H1 (cell line): ENCODE data around the gene DLK2. TPM values are rescaled to one million over a fixed set of nuclear protein-coding genes. Genes with fewer than 3 reads are reported as not detected.

Source experiments
- CTCF ChIA-PET: fragments of 300-600 bp; sonication (Branson Sonifier 250); formaldehyde crosslinking; loops from one replicate; lab custom pipeline; 2021; ENCODE audit not compliant: partially characterized antibody; lab: Charles Lee
- POLR2A ChIA-PET: fragments of 300-600 bp; sonication (Branson Sonifier 250); formaldehyde crosslinking; loops from one replicate; lab custom pipeline; 2021; ENCODE audit warnings: inconsistent platforms; ENCODE audit not compliant: partially characterized antibody; lab: Charles Lee
- DNase-seq, 2 experiments: peaks; one replicate each; pipeline versions ENCODE4 v3.0.0 to v3.0.0-alpha.2; 2010 to 2022; ENCODE audit warnings: low spot score in 2 of 2, low read depth in 1 of 2, mixed read lengths in 1 of 2
- FAIRE-seq: peaks from 2 replicates; lab custom pipeline; 2011; peaks lifted over from hg19 to GRCh38; lab: Jason Lieb, UNC
- H2AFZ ChIP-seq: 2 replicates; pipeline ENCODE4 v1.8.1; 2012; ENCODE audit warnings: low read length, inconsistent platforms
- H2AK5ac ChIP-seq: 2 replicates; pipeline ENCODE4 v1.6.1; 2013; ENCODE audit warnings: low read depth, low read length
- H2BK120ac ChIP-seq: replicated peaks from 2 replicates; pipeline ENCODE3; 2013; ENCODE audit warnings: low read depth, low read length, inconsistent platforms
- H2BK12ac ChIP-seq: 2 replicates; pipeline ENCODE4 v1.6.1; 2013; ENCODE audit warnings: low read depth, low read length
- H2BK15ac ChIP-seq: 2 replicates; pipeline ENCODE4 v1.6.1; 2013; ENCODE audit warnings: low read length
- H2BK20ac ChIP-seq: 2 replicates; pipeline ENCODE4 v1.6.1; 2013; ENCODE audit warnings: low read length
- H2BK5ac ChIP-seq: 2 replicates; pipeline ENCODE4 v1.6.1; 2013; ENCODE audit warnings: low read depth, low read length
- H3K14ac ChIP-seq: 2 replicates; pipeline ENCODE4 v1.6.1; 2013; ENCODE audit warnings: inconsistent platforms; ENCODE audit not compliant: insufficient read length
- H3K18ac ChIP-seq: 2 replicates; pipeline ENCODE4 v1.6.1; 2013; ENCODE audit warnings: low read length; ENCODE audit errors: extremely low read depth
- H3K23ac ChIP-seq: 2 replicates; pipeline ENCODE4 v1.6.1; 2013; ENCODE audit warnings: inconsistent platforms; ENCODE audit not compliant: insufficient read length
- H3K23me2 ChIP-seq: 2 replicates; pipeline ENCODE4 v1.6.1; 2013; ENCODE audit warnings: low read depth, low read length
- H3K27ac ChIP-seq: 2 replicates; pipeline ENCODE4 v1.6.1; 2011; ENCODE audit warnings: low read depth, low read length, inconsistent platforms
- H3K27me3 ChIP-seq, 4 experiments: replicated peaks in 1 of 4; 1 replicate in 1 of 4; 2 replicates in 3 of 4; pipeline versions ENCODE4 v1.6.1 to v1.8.1; 2011 to 2013; ENCODE audit warnings: low read length in 3 of 4, mild to moderate bottlenecking in 3 of 4, inconsistent platforms in 2 of 4, mixed read lengths in 2 of 4, moderate library complexity in 1 of 4; ENCODE audit not compliant: control insufficient read depth in 3 of 4, insufficient read depth in 3 of 4; ENCODE audit errors: extremely low read depth in 1 of 4
- H3K36me3 ChIP-seq, 4 experiments: 2 replicates each; pipeline versions ENCODE4 v1.6.1 to v1.8.1; 2011 to 2013; ENCODE audit warnings: mild to moderate bottlenecking in 4 of 4, low read length in 3 of 4, moderate library complexity in 2 of 4, control low read depth in 1 of 4, inconsistent platforms in 1 of 4; ENCODE audit not compliant: insufficient read depth in 4 of 4, control insufficient read depth in 2 of 4
- H3K4ac ChIP-seq: replicated peaks from 2 replicates; pipeline ENCODE3; 2013; ENCODE audit warnings: low read length, low read depth, mixed read lengths, inconsistent platforms; ENCODE audit not compliant: insufficient read length
- H3K4me1 ChIP-seq, 4 experiments: replicated peaks in 1 of 4; 1 replicate in 1 of 4; 2 replicates in 3 of 4; pipeline versions ENCODE4 v1.6.1 to v1.8.1; 2011 to 2013; ENCODE audit warnings: low read length in 3 of 4, inconsistent platforms in 2 of 4, mixed read lengths in 1 of 4; ENCODE audit not compliant: insufficient read depth in 4 of 4, control insufficient read depth in 3 of 4
- H3K4me2 ChIP-seq, 2 experiments: 2 replicates each; pipeline versions ENCODE4 v1.6.1 to v1.8.1; 2011 to 2013; ENCODE audit warnings: low read depth in 2 of 2, low read length in 2 of 2, control low read depth in 1 of 2, inconsistent platforms in 1 of 2, mild to moderate bottlenecking in 1 of 2; ENCODE audit not compliant: insufficient read depth in 1 of 2
- H3K4me3 ChIP-seq, 4 experiments: fragments of 200-600, 300-600 bp in 1 of 4; sonication (generic), shearing (Covaris generic), sonication (Bioruptor Twin) in 1 of 4; 2 replicates each; pipeline versions ENCODE4 v1.5.1 to v1.8.1; 2011 to 2016; ENCODE audit warnings: low read length in 4 of 4, low read depth in 3 of 4, control low read depth in 2 of 4, inconsistent platforms in 2 of 4, mild to moderate bottlenecking in 2 of 4, mixed read lengths in 1 of 4, moderate library complexity in 1 of 4; ENCODE audit not compliant: insufficient read depth in 2 of 4; ENCODE audit errors: extremely low read depth in 1 of 4
- H3K56ac ChIP-seq: replicated peaks from 2 replicates; pipeline ENCODE3; 2013; ENCODE audit warnings: low read depth, mild to moderate bottlenecking, mixed read lengths, low read length, inconsistent platforms; ENCODE audit not compliant: insufficient read length
- H3K79me1 ChIP-seq: 2 replicates; pipeline ENCODE4 v1.6.1; 2013; ENCODE audit warnings: low read depth, low read length, control low read depth
- H3K79me2 ChIP-seq, 2 experiments: 2 replicates each; pipeline versions ENCODE4 v1.6.1 to v1.8.1; 2012 to 2013; ENCODE audit warnings: low read length in 2 of 2, mild to moderate bottlenecking in 2 of 2, inconsistent platforms in 1 of 2; ENCODE audit not compliant: insufficient read depth in 2 of 2, control insufficient read depth in 1 of 2
- H3K9ac ChIP-seq, 4 experiments: replicated peaks in 1 of 4; 1 replicate in 1 of 4; 2 replicates in 3 of 4; pipeline versions ENCODE4 v1.6.1 to v1.8.1; 2011 to 2013; ENCODE audit warnings: low read depth in 3 of 4, low read length in 3 of 4, control low read depth in 2 of 4, mild to moderate bottlenecking in 2 of 4, moderate library complexity in 2 of 4, inconsistent platforms in 1 of 4; ENCODE audit errors: extremely low read depth in 1 of 4
- H3K9me3 ChIP-seq, 2 experiments: 2 replicates each; pipeline versions ENCODE4 v1.6.1 to v1.8.1; 2012 to 2013; ENCODE audit warnings: mild to moderate bottlenecking in 2 of 2, moderate library complexity in 2 of 2, control low read depth in 1 of 2, inconsistent platforms in 1 of 2, low read depth in 1 of 2, low read length in 1 of 2, mixed read lengths in 1 of 2; ENCODE audit not compliant: insufficient read depth in 2 of 2
- H4K20me1 ChIP-seq, 2 experiments: replicated peaks in 1 of 2; 2 replicates each; pipeline versions ENCODE3 to v1.8.1; 2011 to 2013; ENCODE audit warnings: inconsistent platforms in 2 of 2, low read length in 2 of 2, mild to moderate bottlenecking in 1 of 2; ENCODE audit not compliant: insufficient read depth in 2 of 2, control insufficient read depth in 1 of 2
- H4K5ac ChIP-seq: 2 replicates; pipeline ENCODE4 v1.6.1; 2013; ENCODE audit warnings: low read length, low read depth, mixed read lengths, inconsistent platforms; ENCODE audit not compliant: insufficient read length
- H4K8ac ChIP-seq: 2 replicates; pipeline ENCODE4 v1.8.0; 2013; ENCODE audit warnings: mild to moderate bottlenecking, moderate library complexity, low read length, inconsistent platforms; ENCODE audit not compliant: insufficient read depth; ENCODE audit errors: extremely low read depth
- H4K91ac ChIP-seq: replicated peaks from 2 replicates; pipeline ENCODE3; 2013; ENCODE audit warnings: low read length, mixed read lengths, inconsistent platforms; ENCODE audit not compliant: insufficient read length
- CBX5 ChIP-seq: fragments of 300-800, 300-1000 bp; sonication (generic); IDR thresholded peaks from 2 replicates; pipeline ENCODE4 v1.7.1; 2016; ENCODE audit warnings: antibody characterized with exemption, low read length, low read depth
- E2F6 ChIP-seq: IDR thresholded peaks from 2 replicates; pipeline ENCODE4 v1.6.1; 2012; ENCODE audit warnings: inconsistent platforms
- FOSL1 ChIP-seq: IDR thresholded peaks from 2 replicates; pipeline ENCODE4 v1.6.1; 2011; ENCODE audit warnings: mild to moderate bottlenecking, low read depth, low read length, moderate library complexity; ENCODE audit not compliant: insufficient read depth
- HDAC6 ChIP-seq: IDR thresholded peaks from one replicate; pipeline ENCODE4 v1.7.1; 2012; ENCODE audit warnings: low read depth, mild to moderate bottlenecking, inconsistent platforms, low read length, moderate library complexity
- KDM1A ChIP-seq: fragments of 200-600, 300-600 bp; sonication (generic); IDR thresholded peaks from 2 replicates; pipeline ENCODE4 v1.7.1; 2016; ENCODE audit warnings: mild to moderate bottlenecking, low read length, borderline replicate concordance
- KDM5A ChIP-seq: fragments of 200-600 bp; IDR thresholded peaks from 2 replicates; pipeline ENCODE4 v1.7.1; 2012; ENCODE audit warnings: mild to moderate bottlenecking, low read length, inconsistent platforms, mixed read lengths
- MAX ChIP-seq: IDR thresholded peaks from 2 replicates; pipeline ENCODE4 v1.6.1; 2012; ENCODE audit warnings: inconsistent platforms
- POLR2A ChIP-seq, 2 experiments: IDR thresholded peaks; 1 replicate in 1 of 2; 2 replicates in 1 of 2; pipeline ENCODE4 v1.6.1; 2011; ENCODE audit warnings: low read depth in 2 of 2, low read length in 2 of 2, mild to moderate bottlenecking in 2 of 2; ENCODE audit errors: control extremely low read depth in 1 of 2
- RXRA ChIP-seq: IDR thresholded peaks from 2 replicates; pipeline ENCODE4 v1.6.1; 2011; ENCODE audit warnings: low read depth, mild to moderate bottlenecking, low read length, moderate library complexity; ENCODE audit not compliant: insufficient read depth
- SIRT6 ChIP-seq: IDR thresholded peaks from one replicate; pipeline ENCODE4 v1.7.1; 2012; ENCODE audit warnings: low read length, inconsistent platforms
- SRF ChIP-seq: IDR thresholded peaks from 2 replicates; pipeline ENCODE4 v1.6.1; 2011; ENCODE audit warnings: mild to moderate bottlenecking, low read depth, low read length, moderate library complexity
- TAF7 ChIP-seq: optimal IDR thresholded peaks from 2 replicates; pipeline ENCODE3; 2011; ENCODE audit warnings: low read depth, mild to moderate bottlenecking, inconsistent platforms, low read length, moderate library complexity, borderline replicate concordance
- TEAD4 ChIP-seq: IDR thresholded peaks from 2 replicates; pipeline ENCODE4 v1.6.1; 2012; ENCODE audit warnings: low read depth, low read length, inconsistent platforms, mixed read lengths
- WGBS, 2 experiments: shearing (Covaris generic) in 1 of 2; methylation state at CpG; one replicate each; pipeline versions ENCODE4 v1.1.6 to v1.1.7; 2013 to 2015; ENCODE audit warnings: low lambda C conversion rate in 2 of 2, mixed read lengths in 2 of 2, inconsistent platforms in 1 of 2, low coverage in 1 of 2, missing lambda C conversion rate in 1 of 2; ENCODE audit not compliant: insufficient replicate concordance in 2 of 2, insufficient coverage in 1 of 2, insufficient read length in 1 of 2; ENCODE audit errors: extremely low coverage in 1 of 2, missing lambda C conversion rate in 1 of 2; 5-methylcytosine and 5-hydroxymethylcytosine counted together
- polyA plus RNA-seq, 7 experiments: library from polyadenylated mRNA; depleted of rRNA in 3 of 7; stranded (reverse) in 5 of 7; unstranded in 2 of 7; fragments of >200 nt in 5 of 7; fragments of 200-250 nt in 2 of 7; gene quantifications; 1 replicate in 5 of 7; 2 replicates in 1 of 7; 4 replicates in 1 of 7; pipeline versions ENCODE4 v1.2.1 to v1.2.3, GENCODE V29; 2011 to 2013; ENCODE audit warnings: missing spikeins in 2 of 7, mixed read lengths in 2 of 7
- total RNA-seq: library from RNA; stranded (reverse); fragmentation: NEBNext Ultra II Directional; extraction: Animal tissue kit (Norgen Biotek cat#: 25700); gene quantifications from 2 replicates; pipeline ENCODE4 v1.2.1, GENCODE V29; 2021

The DLK2 gene
- total and polyA plus RNA-seq, 2 of the 8 experiments (the other 6 are each of a cell fraction or from before 2014, with no cell fraction given), result 0.37 to 0.80 TPM

GRCh38 chr6:43445576-43445975 lies 9.8 kb downstream of the DLK2 start:
- no peak for FAIRE-seq
- Histone ChIP-seq H3K79me2 (no peaks in the 10 kb centered on the region), H4K8ac (no peak overlapping the region), H3K14ac (no peak overlapping the region), H3K36me3 (peaks cover 0 to 33% (median 10%) of the 10 kb centered on the region in 4 experiments; a peak in 6 of 8 replicates), H3K79me1 (no peaks in the 10 kb centered on the region), H4K20me1 (peaks cover 0 to 5% of the 10 kb centered on the region in 2 experiments), H3K27me3 (no peaks in the 10 kb centered on the region), H2BK120ac (no peak overlapping the region), H3K4me3 (no peak overlapping the region), H2BK15ac (no peak overlapping the region), H3K27ac (no peak overlapping the region), H2AK5ac (no peak overlapping the region), H3K23me2 (no peaks in the 10 kb centered on the region), H2AFZ (no peak overlapping the region), H4K5ac (no peak overlapping the region), H3K56ac (no peak overlapping the region), H3K4me2 (no peak overlapping the region), H2BK12ac (no peak overlapping the region), H4K91ac (no peak overlapping the region), H3K9me3 (no peaks in the 10 kb centered on the region), H3K4ac (no peak overlapping the region), H3K23ac (no peak overlapping the region), H3K4me1 (no peaks in the 10 kb centered on the region), H3K9ac (no peak overlapping the region), H2BK5ac (no peak overlapping the region), H2BK20ac (no peak overlapping the region), H3K18ac (no peak overlapping the region)
- ChIA-PET CTCF (interaction anchor here (3.5 to 21.2 kb wide), 3 partner anchors 12 to 61 kb away, joined by 16 to 495 read pairs (median 21); partner anchors contain the start of gene LRRC73), POLR2A (interaction anchor here (1.2 kb wide), 1 partner anchor 10 kb away, joined by 4 read pairs; no protein-coding TSS in a partner anchor)
- DNase-seq, result no peak
- WGBS, 2 experiments, result 95% methylated on average over 15 of the region's 16 CpGs; no CpG with 5 or more reads in 1 of the 2 experiments
- TF ChIP-seq FOSL1 (no peak), SRF (no peak), RXRA (no peak), HDAC6 (no peak), KDM1A (no peak), SIRT6 (no peak), TAF7 (no peak), POLR2A (IDR thresholded peaks at IDR 0.05; ENCODE audit: control extremely low read depth in 1 of 2, low read depth in 2 of 2, low read length in 2 of 2) (no peak), TEAD4 (no peak), KDM5A (no peak), E2F6 (no peak), MAX (no peak), CBX5 (no peak)
